Activated T-cell treated with anti-CD3 and anti-CD28 coated beads for 24 hours (primary cell): Measurements from ENCODE around the gene DNAH11.

Experiments
- DNase-seq: peaks from one replicate; pipeline ENCODE4 v3.0.0-alpha.2; 2020; ENCODE audit warnings: low read depth

The DNAH11 gene

GRCh38 chr7:21887353-21887752, 344.5 kb downstream of the DNAH11 start:
- no peak for DNase-seq

GRCh38 chr7:21887779-21888178, 344.9 kb downstream of the DNAH11 start:
- no peak for DNase-seq

- no peak for DNase-seq
Measured at GRCh38 chr7:21891291-21891690, 348.5 kb downstream of the DNAH11 start.

GRCh38 chr7:21893401-21893800, 350.6 kb downstream of the DNAH11 start:
- DNase-seq: no peak

GRCh38 chr7:21898265-21898930, 355.6 kb downstream of the DNAH11 start:
- no peak for DNase-seq

GRCh38 chr7:21902240-21902639, 359.4 kb downstream of the DNAH11 start:
- no peak for DNase-seq

- no peak for DNase-seq
Measured at GRCh38 chr7:21903020-21903786, 360.4 kb downstream of the DNAH11 start.

GRCh38 chr7:21908746-21909145, 365.9 kb downstream of the DNAH11 start:
- DNase-seq: no peak

GRCh38 chr7:21910253-21910652, 367.4 kb downstream of the DNAH11 start:
- no peak for DNase-seq

GRCh38 chr7:21911341-21911875, 368.6 kb downstream of the DNAH11 start:
- DNase-seq: no peak

- no peak for DNase-seq
Measured at GRCh38 chr7:21912305-21912704, 369.5 kb downstream of the DNAH11 start.

GRCh38 chr7:21912931-21913780, 370.3 kb downstream of the DNAH11 start:
- DNase-seq: no peak

- no peak for DNase-seq
Measured at GRCh38 chr7:21914671-21915070, 371.8 kb downstream of the DNAH11 start.

GRCh38 chr7:21915140-21915539, 372.3 kb downstream of the DNAH11 start:
- no peak for DNase-seq

- DNase-seq: no peak
Measured at GRCh38 chr7:21916176-21916575, 373.3 kb downstream of the DNAH11 start.

GRCh38 chr7:21916629-21917028, 373.8 kb downstream of the DNAH11 start:
- DNase-seq: no peak

GRCh38 chr7:21918216-21918615, 375.4 kb downstream of the DNAH11 start:
- no peak for DNase-seq

GRCh38 chr7:21920936-21921335, 378.1 kb downstream of the DNAH11 start:
- DNase-seq: no peak

GRCh38 chr7:21922605-21923004, 379.8 kb downstream of the DNAH11 start:
- DNase-seq: no peak

- no peak for DNase-seq
Measured at GRCh38 chr7:21923658-21924057, 380.8 kb downstream of the DNAH11 start.

GRCh38 chr7:21926448-21926847, 383.6 kb downstream of the DNAH11 start:
- DNase-seq: no peak

- DNase-seq: no peak
Measured at GRCh38 chr7:21927693-21928092, 384.9 kb downstream of the DNAH11 start.
